H54 (cell line): ENCODE data around the gene SEPTIN1.
A peak's percentile ranks its signal among the peaks of the same experiment; 100 is the strongest.

Experiments
- DNase-seq: peaks from one replicate; pipeline ENCODE4 v3.0.0; 2011; ENCODE audit warnings: low spot score, mixed read lengths; ENCODE audit not compliant: insufficient read length
- FAIRE-seq: peaks from 3 replicates; lab custom pipeline; 2011; peaks lifted over from hg19 to GRCh38; lab: Jason Lieb, UNC
- POLR2A ChIP-seq: IDR thresholded peaks from 2 replicates; pipeline ENCODE4 v1.6.1; 2011; ENCODE audit warnings: low read depth, mild to moderate bottlenecking, low read length

SEPTIN1 gene

GRCh38 chr16:30366511-30366910, 15.8 kb downstream of the SEPTIN1 start:
- FAIRE-seq, result no peak

GRCh38 chr16:30365200-30365599, 17.2 kb downstream of the SEPTIN1 start:
- DNase-seq (no peak), FAIRE-seq (no peak)
- no peak for TF ChIP-seq POLR2A

More at GRCh38 chr16:30366511-30366910, 15.8 kb downstream of the SEPTIN1 start:
- DNase-seq, result no peak
- TF ChIP-seq POLR2A, result no peak

- FAIRE-seq (no peak), DNase-seq (no peak)
- no peak for TF ChIP-seq POLR2A
These were observed 21.2 kb downstream of the SEPTIN1 start for GRCh38 chr16:30361180-30361579.

GRCh38 chr16:30359871-30360170, 22.5 kb downstream of the SEPTIN1 start:
- no peak for DNase-seq
- no peak for FAIRE-seq
- TF ChIP-seq POLR2A, result no peak

GRCh38 chr16:30358990-30359870, 23.1 kb downstream of the SEPTIN1 start:
- TF ChIP-seq POLR2A, result no peak
- FAIRE-seq (no peak), DNase-seq (no peak)

- TF ChIP-seq POLR2A, result no peak
- FAIRE-seq (no peak), DNase-seq (no peak)
These were observed 23.8 kb downstream of the SEPTIN1 start for GRCh38 chr16:30358577-30358936.

GRCh38 chr16:30357715-30358576, 24.4 kb downstream of the SEPTIN1 start:
- DNase-seq (no peak), FAIRE-seq (no peak)
- no peak for TF ChIP-seq POLR2A

GRCh38 chr16:30357085-30357714, 25.2 kb downstream of the SEPTIN1 start:
- DNase-seq (no peak), FAIRE-seq (no peak)
- TF ChIP-seq POLR2A, result no peak

GRCh38 chr16:30356401-30357084, 25.8 kb downstream of the SEPTIN1 start:
- FAIRE-seq (no peak), DNase-seq (no peak)
- TF ChIP-seq POLR2A, result no peak

GRCh38 chr16:30355954-30356308, 26.4 kb downstream of the SEPTIN1 start:
- no peak for TF ChIP-seq POLR2A
- no peak for FAIRE-seq
- no peak for DNase-seq

GRCh38 chr16:30355144-30355953, 27.0 kb downstream of the SEPTIN1 start, which contains the start of gene CD2BP2:
TSS of gene CD2BP2 (minus strand) at chr16:30355308. CDS start at chr16:30354681, 627 bp downstream.
- peak; percentile 62 for FAIRE-seq
- peak; percentile 50 for TF ChIP-seq POLR2A
- DNase-seq, result peak; percentile 88

GRCh38 chr16:30354423-30355143, 27.8 kb downstream of the SEPTIN1 start:
- TF ChIP-seq POLR2A, result no peak
- no peak for DNase-seq
- FAIRE-seq, result no peak
